Tibial nerve (tissue), 4 donors: ENCODE data around the gene RNF43. TPM values are rescaled to one million over a fixed set of nuclear protein-coding genes. Genes with fewer than 3 reads are reported as not detected.

Experiments used
- DNase-seq, 2 donors: peaks; one replicate each; pipeline ENCODE4 v3.0.0-alpha.2; 2019; ENCODE audit warnings: low spot score in 2 of 2
- H3K27ac ChIP-seq, 4 donors: fragments of 200-600 bp; sonication (generic) in 3 of 4; one replicate each; pipeline ENCODE4 v1.5.1; 2017 to 2019; ENCODE audit warnings: mild to moderate bottlenecking in 1 of 4
- H3K27me3 ChIP-seq, 2 donors: fragments of 200-600 bp; sonication (generic) in 1 of 2; one replicate each; pipeline versions ENCODE4 v1.5.1 to v1.6.0; 2017 to 2019
- H3K36me3 ChIP-seq, 3 donors: fragments of 200-600 bp; sonication (generic); one replicate each; pipeline ENCODE4 v1.5.1; 2018 to 2019
- H3K4me1 ChIP-seq, 4 donors: fragments of 200-600 bp; sonication (generic) in 3 of 4; one replicate each; pipeline ENCODE4 v1.5.1; 2017 to 2019
- H3K4me3 ChIP-seq, 4 donors: fragments of 200-600 bp; sonication (generic) in 3 of 4; one replicate each; pipeline ENCODE4 v1.5.1; 2017 to 2019; ENCODE audit warnings: mild to moderate bottlenecking in 1 of 4, moderate library complexity in 1 of 4
- H3K9me3 ChIP-seq, 4 donors: fragments of 200-600 bp; sonication (generic) in 3 of 4; one replicate each; pipeline ENCODE4 v1.5.1; 2017 to 2019
- CTCF ChIP-seq, 5 experiments: fragments of 200-600 bp in 3 of 5; fragments of 450-650 bp in 2 of 5; sonication (generic) in 3 of 5; IDR thresholded peaks; one replicate each; pipeline ENCODE4 v1.5.1; 2016 to 2019; ENCODE audit warnings: antibody characterized with exemption in 5 of 5, mild to moderate bottlenecking in 3 of 5, moderate library complexity in 2 of 5
- EP300 ChIP-seq, 2 donors: sonication (generic); formaldehyde crosslinking; IDR thresholded peaks; one replicate each; pipeline ENCODE4 v1.6.1; 2017; ENCODE audit warnings: antibody characterized with exemption in 2 of 2, mild to moderate bottlenecking in 1 of 2
- POLR2A ChIP-seq, 2 donors: fragments of 450-650 bp; IDR thresholded peaks; one replicate each; pipeline ENCODE4 v1.6.1; 2017; ENCODE audit warnings: antibody characterized with exemption in 2 of 2, mild to moderate bottlenecking in 2 of 2, moderate library complexity in 2 of 2
- WGBS, 2 donors: methylation state at CpG; one replicate each; pipeline ENCODE4 v1.1.5; 2018; 5-methylcytosine and 5-hydroxymethylcytosine counted together
- total RNA-seq, 4 donors: library from RNA; depleted of rRNA; stranded (reverse); fragments of >200 nt; gene quantifications; one replicate each; pipeline ENCODE4 v1.1.0, GENCODE V29; 2016

The RNF43 gene
- total RNA-seq, 4 donors from 2014 or later, result under 0.01 to 0.66 (median 0.50) TPM

DNA sequence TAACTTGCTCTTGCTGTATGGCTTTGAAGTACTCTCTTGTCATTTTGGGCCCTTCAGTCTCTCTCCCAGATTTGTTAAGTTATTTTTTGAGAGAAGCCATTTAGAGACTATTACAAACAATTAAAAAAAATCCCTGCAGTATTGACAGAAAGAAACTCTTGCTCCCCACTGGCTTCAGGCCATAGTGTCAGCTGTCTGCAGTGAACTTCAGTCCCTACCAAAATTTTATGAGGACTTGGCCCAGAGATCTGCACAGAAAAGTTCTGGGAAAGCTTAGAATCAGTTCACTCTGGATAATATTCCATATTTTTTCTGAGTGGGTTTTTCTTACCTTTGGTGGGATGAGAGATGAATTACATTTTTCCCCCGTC, 34.5 kb downstream of the RNF43 start:
- H3K4me3 ChIP-seq, result no peak overlapping the region
- no peaks in the 10 kb centered on the region for H3K27me3 ChIP-seq
- H3K27ac ChIP-seq, result no peak overlapping the region
- no peak for DNase-seq
- 72 to 90% methylated on average over 1 of the region's 1 CpG for WGBS, 2 donors
- no peaks in the 10 kb centered on the region for H3K9me3 ChIP-seq
- H3K36me3 ChIP-seq, result no peaks in the 10 kb centered on the region
- TF ChIP-seq POLR2A (IDR thresholded peaks at IDR 0.05) (no peak), EP300 (IDR thresholded peaks at IDR 0.05) (no peak), CTCF (IDR thresholded peaks at IDR 0.05) (no peak)
- H3K4me1 ChIP-seq, result no peaks in the 10 kb centered on the region

DNA sequence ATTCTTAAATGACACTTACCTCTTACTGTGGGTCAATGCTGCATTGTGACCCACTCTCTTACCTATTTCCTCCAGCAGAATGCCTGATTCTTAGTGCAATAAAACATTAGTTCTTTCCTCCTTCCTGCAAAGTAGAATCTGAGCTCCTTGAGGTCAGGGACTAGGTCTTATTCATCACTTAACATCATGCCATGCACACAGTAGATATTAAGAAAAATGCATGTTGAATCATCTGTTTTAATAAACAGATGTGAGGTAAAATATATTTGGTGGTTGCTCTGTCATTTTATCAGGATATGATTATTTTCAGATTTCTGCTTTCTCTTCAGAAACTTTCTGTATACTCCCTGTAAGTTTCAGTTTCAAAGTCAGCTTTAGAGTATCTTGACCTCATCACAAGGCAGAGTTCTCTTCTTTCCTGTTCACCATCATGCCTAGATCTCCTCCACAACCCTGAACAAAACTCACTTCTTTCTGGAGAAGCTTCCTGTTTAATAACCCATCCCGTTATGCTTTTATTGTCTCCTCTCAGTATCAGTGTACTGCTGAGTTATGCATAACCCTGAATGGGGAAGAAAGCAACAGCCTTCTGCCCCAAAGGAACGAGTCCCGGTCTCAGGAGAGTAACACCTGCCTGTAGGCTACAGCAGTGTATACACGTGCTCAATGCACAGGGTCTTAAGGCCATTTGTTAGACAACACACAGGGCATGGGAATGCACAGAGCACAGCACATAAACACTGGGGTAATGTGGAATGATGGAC, 35.0 kb downstream of the RNF43 start:
- H3K27me3 ChIP-seq, result no peaks in the 10 kb centered on the region
- no peak overlapping the region for H3K27ac ChIP-seq
- H3K4me1 ChIP-seq, result no peaks in the 10 kb centered on the region
- H3K36me3 ChIP-seq, result no peaks in the 10 kb centered on the region
- DNase-seq, result no peak
- TF ChIP-seq POLR2A (IDR thresholded peaks at IDR 0.05) (no peak), CTCF (IDR thresholded peaks at IDR 0.05) (no peak)
- WGBS, 2 donors, result 33 to 35% methylated on average over 4 of the region's 4 CpGs
- no peaks in the 10 kb centered on the region for H3K9me3 ChIP-seq
- no peak overlapping the region for H3K4me3 ChIP-seq

DNA sequence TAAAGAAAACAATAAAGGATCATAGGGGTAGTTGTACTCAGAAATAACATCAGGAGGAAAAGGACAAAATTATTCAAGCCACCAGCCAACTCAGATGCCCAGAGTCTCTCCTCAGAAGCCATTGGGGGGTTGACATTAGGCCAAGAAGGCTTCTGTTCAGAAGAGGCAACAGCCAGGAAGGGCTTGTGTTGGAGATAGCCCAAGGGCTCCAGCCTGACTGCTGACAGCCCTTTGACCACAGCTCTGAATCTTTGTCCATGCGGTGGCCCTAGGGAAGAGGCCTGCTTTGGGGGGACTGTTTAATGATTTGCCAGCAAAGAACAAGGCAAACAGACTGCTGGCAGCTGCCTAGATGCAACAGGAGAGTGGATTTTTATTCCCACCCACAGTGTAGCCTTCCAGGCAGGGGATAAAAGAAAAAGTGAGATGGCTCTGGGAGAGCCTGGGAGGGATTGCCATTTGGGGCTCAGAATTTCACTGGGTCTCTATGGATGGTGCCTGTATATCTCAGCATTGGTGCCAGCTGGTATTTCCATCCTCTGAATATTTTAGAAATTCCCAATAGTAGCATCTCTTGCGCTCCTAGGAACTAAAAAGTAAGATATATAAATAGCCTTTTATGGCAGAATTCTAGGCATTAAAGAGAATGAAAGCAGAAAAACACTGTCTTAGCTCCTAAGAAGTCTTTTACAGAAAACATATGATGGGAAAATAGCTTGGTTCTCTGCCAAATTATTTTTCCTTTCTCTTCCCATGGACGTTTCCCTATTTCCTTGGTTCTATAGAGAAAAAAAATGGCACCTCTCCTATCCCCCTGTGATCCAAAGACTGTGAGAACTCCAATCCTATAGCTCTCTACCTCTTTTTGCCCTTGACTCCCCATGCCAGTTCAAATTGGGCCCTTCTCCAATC, 36.0 kb downstream of the RNF43 start:
- no peak overlapping the region for H3K4me3 ChIP-seq
- H3K27ac ChIP-seq, result no peak overlapping the region
- TF ChIP-seq POLR2A (IDR thresholded peaks at IDR 0.05) (no peak), EP300 (IDR thresholded peaks at IDR 0.05) (no peak), CTCF (IDR thresholded peaks at IDR 0.05) (no peak)
- no peaks in the 10 kb centered on the region for H3K36me3 ChIP-seq
- no peaks in the 10 kb centered on the region for H3K4me1 ChIP-seq
- no peaks in the 10 kb centered on the region for H3K9me3 ChIP-seq
- no peaks in the 10 kb centered on the region for H3K27me3 ChIP-seq
- DNase-seq, result no peak
- WGBS, 2 donors, result 33 to 37% methylated on average over 3 of the region's 3 CpGs

DNA sequence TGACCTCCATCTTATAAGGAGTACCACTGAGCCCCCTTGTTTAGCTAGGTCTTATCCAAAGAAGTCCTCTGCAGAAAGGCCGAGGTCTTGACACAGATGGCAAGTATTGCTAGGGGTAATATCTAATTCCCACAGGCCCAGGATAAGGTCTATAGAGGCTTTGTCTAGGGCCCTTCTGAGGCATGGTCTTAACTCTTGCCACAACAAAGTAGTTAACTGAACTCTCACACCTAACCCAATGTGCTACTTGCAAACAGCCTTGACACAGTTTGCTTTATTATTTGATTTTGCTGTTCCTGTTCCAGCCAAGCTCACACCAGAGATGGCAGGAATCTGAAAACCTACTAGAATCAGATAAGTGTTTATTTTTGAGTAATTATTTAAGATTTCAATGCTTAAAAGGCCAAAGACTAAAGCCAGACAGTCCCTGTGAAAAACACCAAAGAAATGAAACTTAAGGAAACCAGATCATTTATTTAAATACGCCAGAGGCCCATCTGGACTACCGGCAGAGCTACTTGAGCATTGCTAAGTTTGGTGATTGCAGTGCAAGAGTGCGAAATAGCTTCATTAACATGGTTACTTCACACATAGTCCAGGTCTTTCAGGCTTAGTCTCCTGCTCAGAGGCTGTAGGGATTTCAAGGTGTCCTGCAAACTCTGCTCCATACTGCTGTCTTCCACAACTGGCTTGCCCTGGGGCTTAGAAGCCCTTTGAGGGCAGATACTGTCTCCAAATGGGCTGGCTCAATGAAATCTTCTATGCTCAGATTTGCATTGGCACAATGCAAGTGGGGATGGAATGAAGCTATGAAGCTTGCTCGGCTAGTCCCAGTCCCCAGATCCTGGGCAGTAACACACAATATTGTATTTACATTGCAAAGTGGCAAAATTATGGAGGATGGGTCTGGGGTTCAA, 36.9 kb downstream of the RNF43 start:
- DNase-seq, result no peak
- Histone ChIP-seq H3K27me3 (no peaks in the 10 kb centered on the region), H3K36me3 (no peaks in the 10 kb centered on the region), H3K4me1 (no peaks in the 10 kb centered on the region), H3K27ac (no peak overlapping the region), H3K4me3 (no peak overlapping the region), H3K9me3 (no peaks in the 10 kb centered on the region)
- 86 to 88% methylated on average over 5 of the region's 5 CpGs for WGBS, 2 donors
- TF ChIP-seq POLR2A (IDR thresholded peaks at IDR 0.05) (no peak), EP300 (IDR thresholded peaks at IDR 0.05) (no peak), CTCF (IDR thresholded peaks at IDR 0.05) (no peak)
